OCI-LY7 (cell line): ENCODE data around the gene PIPOX.

Experiments used
- CTCF ChIP-seq: fragments of 200-600 bp; sonication (generic); conservative IDR thresholded peaks from 2 replicates; pipeline ENCODE4 v1.5.1; 2014; ENCODE audit warnings: mild to moderate bottlenecking, antibody characterized with exemption, low read length, moderate library complexity, mixed read lengths
- EZH2phosphoT487 ChIP-seq: fragments of 200-600 bp; sonication (generic); IDR thresholded peaks from 2 replicates; pipeline ENCODE4 v1.6.1; 2018; ENCODE audit warnings: low read depth, borderline replicate concordance, mild to moderate bottlenecking, mixed run types, antibody characterized with exemption, low read length, moderate library complexity, mixed read lengths

- no peak for TF ChIP-seq CTCF
- TF ChIP-seq EZH2phosphoT487: no peak
Observed at GRCh38 chr17:29091606-29092289, 48.8 kb downstream of the PIPOX start.
